ENCODE measurements around the gene DNAI7.
A peak's percentile ranks its signal among the peaks of the same experiment; 100 is the strongest.

Gene DNAI7

GRCh38 chr12:25182765-25183164 is 12.2 kb downstream of the DNAI7 start:
- Histone ChIP-seq H3K9ac (ENCODE audit: low read length) (no peak overlapping the region), H3K36me3 (ENCODE audit: control insufficient read depth, insufficient read depth, low read length, severe bottlenecking) (no peaks in the 10 kb centered on the region), H3K4me3 (ENCODE audit: low read length) (no peak overlapping the region), H3K9me3 (ENCODE audit: control insufficient read depth, low read length) (peaks cover 11% of the 10 kb centered on the region), H3K27me3 (replicated peaks; ENCODE audit: control insufficient read depth, insufficient read depth, low read length) (no peaks in the 10 kb centered on the region), H3K4me1 (ENCODE audit: control insufficient read depth, insufficient read depth, low read length) (peaks cover 4% of the 10 kb centered on the region)
- DNase-seq (ENCODE audit: low read depth): no peak

DNA sequence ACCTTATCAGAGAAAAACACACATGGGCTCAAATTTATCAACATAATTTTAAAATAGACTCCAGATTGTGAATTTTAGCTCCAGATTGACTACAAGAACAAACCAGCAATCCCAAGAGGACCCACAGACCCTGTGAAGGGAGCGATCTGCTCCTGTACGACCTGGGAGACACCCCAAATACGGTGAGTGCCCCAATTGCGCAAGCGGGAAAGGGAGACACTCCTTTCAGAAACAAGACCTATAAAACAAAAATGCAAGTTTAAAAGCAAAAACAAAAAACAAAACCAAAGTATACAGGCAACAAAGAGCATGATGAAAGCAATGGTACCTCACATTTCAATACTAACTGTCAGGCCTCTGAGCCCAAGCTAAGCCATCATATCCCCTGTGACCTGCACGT is 32.1 kb downstream of the DNAI7 start:
- no peak for DNase-seq (ENCODE audit: low read depth)
- Histone ChIP-seq H3K36me3 (ENCODE audit: control insufficient read depth, insufficient read depth, low read length, severe bottlenecking) (no peaks in the 10 kb centered on the region), H3K4me3 (ENCODE audit: low read length) (no peak overlapping the region), H3K9me3 (ENCODE audit: control insufficient read depth, low read length) (no peaks in the 10 kb centered on the region), H3K4me1 (ENCODE audit: control insufficient read depth, insufficient read depth, low read length) (no peaks in the 10 kb centered on the region), H3K9ac (ENCODE audit: low read length) (no peak overlapping the region), H3K27me3 (replicated peaks; ENCODE audit: control insufficient read depth, insufficient read depth, low read length) (no peaks in the 10 kb centered on the region)

DNA sequence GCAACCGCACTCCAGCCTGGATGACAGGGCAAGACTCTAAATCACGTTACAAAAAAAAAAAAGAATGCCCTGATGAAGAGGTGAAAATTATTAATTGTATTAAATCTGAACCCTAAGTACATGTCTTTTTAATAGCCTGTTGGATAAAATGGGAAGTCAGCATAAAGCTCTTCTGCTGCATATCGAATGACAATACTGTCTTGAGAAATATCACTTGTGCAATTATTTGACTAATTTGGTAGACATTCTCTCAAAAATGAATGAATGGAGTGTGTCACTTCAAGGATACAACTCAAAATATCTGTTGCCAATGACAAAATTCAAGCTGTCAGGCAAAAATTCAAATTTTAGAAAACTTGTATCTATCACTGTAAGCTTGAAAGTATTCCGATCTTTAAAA is 38.9 kb downstream of the DNAI7 start:
- no peak overlapping the region for H3K9ac ChIP-seq (ENCODE audit: low read length)
- H3K4me1 ChIP-seq (ENCODE audit: control insufficient read depth, insufficient read depth, low read length): peaks cover 15% of the 10 kb centered on the region
- no peak overlapping the region for H3K4me3 ChIP-seq (ENCODE audit: low read length)
- no peaks in the 10 kb centered on the region for H3K27me3 ChIP-seq (replicated peaks; ENCODE audit: control insufficient read depth, insufficient read depth, low read length)
- no peaks in the 10 kb centered on the region for H3K9me3 ChIP-seq (ENCODE audit: control insufficient read depth, low read length)
- DNase-seq (ENCODE audit: low read depth): peak; percentile 14
- H3K36me3 ChIP-seq (ENCODE audit: control insufficient read depth, insufficient read depth, low read length, severe bottlenecking): no peaks in the 10 kb centered on the region

GRCh38 chr12:25155022-25155576 is 39.9 kb downstream of the DNAI7 start:
- Histone ChIP-seq H3K36me3 (ENCODE audit: control insufficient read depth, insufficient read depth, low read length, severe bottlenecking) (no peaks in the 10 kb centered on the region), H3K9me3 (ENCODE audit: control insufficient read depth, low read length) (no peaks in the 10 kb centered on the region), H3K9ac (ENCODE audit: low read length) (no peak overlapping the region), H3K4me3 (ENCODE audit: low read length) (no peak overlapping the region), H3K4me1 (ENCODE audit: control insufficient read depth, insufficient read depth, low read length) (peaks cover 15% of the 10 kb centered on the region), H3K27me3 (replicated peaks; ENCODE audit: control insufficient read depth, insufficient read depth, low read length) (no peaks in the 10 kb centered on the region)
- DNase-seq (ENCODE audit: low read depth): peak; percentile 84

DNA sequence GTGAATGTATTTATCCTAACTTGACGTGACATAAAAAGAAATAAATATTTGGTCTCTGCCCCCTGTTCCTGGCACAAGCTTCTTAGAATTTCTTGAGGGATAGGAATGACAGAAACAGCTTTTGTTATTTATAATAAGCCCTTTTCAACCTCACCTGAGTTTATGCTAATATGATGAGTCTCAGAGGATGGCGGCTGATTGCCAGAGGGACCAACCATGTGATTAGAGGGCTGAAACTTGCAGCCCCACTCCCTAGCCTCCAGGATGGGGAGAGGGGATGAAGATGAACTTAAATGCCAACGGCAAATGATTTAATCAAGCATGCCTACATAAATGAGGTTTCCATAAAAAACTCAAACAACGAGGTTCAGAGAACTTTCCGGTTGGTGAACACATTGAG is 42.9 kb downstream of the DNAI7 start:
- no peak overlapping the region for H3K4me3 ChIP-seq (ENCODE audit: low read length)
- no peaks in the 10 kb centered on the region for H3K9me3 ChIP-seq (ENCODE audit: control insufficient read depth, low read length)
- peaks cover 15% of the 10 kb centered on the region for H3K4me1 ChIP-seq (ENCODE audit: control insufficient read depth, insufficient read depth, low read length)
- H3K27me3 ChIP-seq (replicated peaks; ENCODE audit: control insufficient read depth, insufficient read depth, low read length): no peaks in the 10 kb centered on the region
- no peak overlapping the region for H3K9ac ChIP-seq (ENCODE audit: low read length)
- no peak for DNase-seq (ENCODE audit: low read depth)
- no peaks in the 10 kb centered on the region for H3K36me3 ChIP-seq (ENCODE audit: control insufficient read depth, insufficient read depth, low read length, severe bottlenecking)

GRCh38 chr12:25151476-25151875 is 43.5 kb downstream of the DNAI7 start:
- H3K9ac ChIP-seq (ENCODE audit: low read length): no peak overlapping the region
- no peaks in the 10 kb centered on the region for H3K36me3 ChIP-seq (ENCODE audit: control insufficient read depth, insufficient read depth, low read length, severe bottlenecking)
- H3K4me1 ChIP-seq (ENCODE audit: control insufficient read depth, insufficient read depth, low read length): peaks cover 15% of the 10 kb centered on the region
- peak; percentile 94 for DNase-seq (ENCODE audit: low read depth)
- no peak overlapping the region for H3K4me3 ChIP-seq (ENCODE audit: low read length)
- no peaks in the 10 kb centered on the region for H3K9me3 ChIP-seq (ENCODE audit: control insufficient read depth, low read length)
- no peaks in the 10 kb centered on the region for H3K27me3 ChIP-seq (replicated peaks; ENCODE audit: control insufficient read depth, insufficient read depth, low read length)

GRCh38 chr12:25146686-25147085 is 48.3 kb downstream of the DNAI7 start:
- Histone ChIP-seq H3K9me3 (ENCODE audit: control insufficient read depth, low read length) (no peaks in the 10 kb centered on the region), H3K4me3 (ENCODE audit: low read length) (no peak overlapping the region), H3K27me3 (replicated peaks; ENCODE audit: control insufficient read depth, insufficient read depth, low read length) (no peaks in the 10 kb centered on the region), H3K36me3 (ENCODE audit: control insufficient read depth, insufficient read depth, low read length, severe bottlenecking) (no peaks in the 10 kb centered on the region), H3K4me1 (ENCODE audit: control insufficient read depth, insufficient read depth, low read length) (peaks cover 1% of the 10 kb centered on the region), H3K9ac (ENCODE audit: low read length) (no peak overlapping the region)
- DNase-seq (ENCODE audit: low read depth): no peak

GRCh38 chr12:25135531-25136154 is 59.3 kb downstream of the DNAI7 start:
- Histone ChIP-seq H3K36me3 (ENCODE audit: control insufficient read depth, insufficient read depth, low read length, severe bottlenecking) (no peaks in the 10 kb centered on the region), H3K9ac (ENCODE audit: low read length) (no peak overlapping the region), H3K4me3 (ENCODE audit: low read length) (no peak overlapping the region), H3K27me3 (replicated peaks; ENCODE audit: control insufficient read depth, insufficient read depth, low read length) (no peaks in the 10 kb centered on the region), H3K9me3 (ENCODE audit: control insufficient read depth, low read length) (peaks cover 3% of the 10 kb centered on the region), H3K4me1 (ENCODE audit: control insufficient read depth, insufficient read depth, low read length) (no peaks in the 10 kb centered on the region)
- no peak for DNase-seq (ENCODE audit: low read depth)

- Histone ChIP-seq H3K9ac (ENCODE audit: low read length) (no peak overlapping the region), H3K4me3 (ENCODE audit: low read length) (no peak overlapping the region), H3K27me3 (replicated peaks; ENCODE audit: control insufficient read depth, insufficient read depth, low read length) (no peaks in the 10 kb centered on the region), H3K4me1 (ENCODE audit: control insufficient read depth, insufficient read depth, low read length) (no peaks in the 10 kb centered on the region), H3K9me3 (ENCODE audit: control insufficient read depth, low read length) (no peaks in the 10 kb centered on the region), H3K36me3 (ENCODE audit: control insufficient read depth, insufficient read depth, low read length, severe bottlenecking) (no peaks in the 10 kb centered on the region)
- no peak for DNase-seq (ENCODE audit: low read depth)
These were observed 63.7 kb downstream of the DNAI7 start for GRCh38 chr12:25131270-25131669.

DNA sequence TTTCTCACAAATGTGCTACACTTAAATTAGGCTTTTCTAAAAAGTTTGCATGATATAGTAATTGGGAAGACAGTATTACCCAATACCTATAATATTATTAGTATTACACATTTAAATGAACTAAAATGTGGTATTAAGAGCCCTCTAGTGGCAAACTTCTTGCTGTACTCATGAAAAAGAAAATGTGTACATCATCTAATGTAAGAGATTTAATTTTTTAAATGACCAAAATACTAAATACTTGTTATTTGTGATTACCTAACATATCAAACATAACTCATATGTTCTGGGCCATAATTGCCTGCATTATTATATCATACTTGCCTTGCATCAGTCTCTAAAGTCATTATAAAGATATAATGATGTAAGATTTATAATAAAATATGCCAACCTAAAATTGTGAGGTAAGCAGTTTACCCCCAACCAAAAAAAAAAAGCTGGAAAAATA is 64.2 kb downstream of the DNAI7 start:
- no peaks in the 10 kb centered on the region for H3K9me3 ChIP-seq (ENCODE audit: control insufficient read depth, low read length)
- no peak overlapping the region for H3K9ac ChIP-seq (ENCODE audit: low read length)
- H3K36me3 ChIP-seq (ENCODE audit: control insufficient read depth, insufficient read depth, low read length, severe bottlenecking): no peaks in the 10 kb centered on the region
- no peaks in the 10 kb centered on the region for H3K27me3 ChIP-seq (replicated peaks; ENCODE audit: control insufficient read depth, insufficient read depth, low read length)
- H3K4me1 ChIP-seq (ENCODE audit: control insufficient read depth, insufficient read depth, low read length): no peaks in the 10 kb centered on the region
- H3K4me3 ChIP-seq (ENCODE audit: low read length): no peak overlapping the region
- DNase-seq (ENCODE audit: low read depth): peak; percentile 88

DNA sequence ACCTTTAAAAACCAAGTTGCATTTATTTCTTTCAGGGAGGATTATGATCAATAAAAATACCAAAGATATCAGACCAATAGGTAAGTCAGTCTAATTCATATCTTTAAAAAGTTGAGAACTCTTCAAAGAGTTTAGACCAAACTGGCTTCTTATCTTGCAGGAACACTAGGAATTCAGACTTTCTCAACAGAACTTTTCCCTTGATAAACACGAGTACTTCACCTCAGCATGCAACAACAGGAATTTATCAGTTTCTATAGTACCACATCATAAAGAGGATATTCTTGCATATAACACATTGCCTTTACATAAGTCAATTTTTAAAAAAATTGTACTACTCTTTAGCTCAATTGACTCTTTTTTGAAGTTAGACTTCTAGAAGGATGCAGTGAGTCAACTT is 68.2 kb downstream of the DNAI7 start:
- H3K27me3 ChIP-seq (replicated peaks; ENCODE audit: control insufficient read depth, insufficient read depth, low read length): no peaks in the 10 kb centered on the region
- no peaks in the 10 kb centered on the region for H3K9me3 ChIP-seq (ENCODE audit: control insufficient read depth, low read length)
- no peaks in the 10 kb centered on the region for H3K36me3 ChIP-seq (ENCODE audit: control insufficient read depth, insufficient read depth, low read length, severe bottlenecking)
- H3K9ac ChIP-seq (ENCODE audit: low read length): no peak overlapping the region
- H3K4me3 ChIP-seq (ENCODE audit: low read length): no peak overlapping the region
- no peak for DNase-seq (ENCODE audit: low read depth)
- no peaks in the 10 kb centered on the region for H3K4me1 ChIP-seq (ENCODE audit: control insufficient read depth, insufficient read depth, low read length)

DNA sequence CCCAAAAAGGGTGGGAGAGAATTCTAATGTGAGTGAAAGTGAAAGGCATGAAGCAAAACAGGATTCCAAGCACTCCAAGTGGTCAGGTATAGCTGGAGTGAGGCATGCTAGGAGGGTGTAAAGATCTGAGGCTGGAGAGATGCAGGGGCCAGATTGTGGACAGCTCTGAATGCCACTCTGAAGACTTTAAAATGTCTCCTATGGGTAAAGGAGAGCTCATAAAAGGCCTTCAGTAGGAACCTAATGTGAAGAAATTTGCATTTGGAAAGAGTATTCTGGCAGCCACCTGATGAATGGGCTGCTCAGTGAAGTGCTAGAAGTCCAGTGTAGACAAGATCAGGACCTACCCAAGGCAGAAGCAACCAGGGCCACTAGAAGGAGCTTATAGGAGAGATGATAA is 68.9 kb downstream of the DNAI7 start:
- no peaks in the 10 kb centered on the region for H3K36me3 ChIP-seq (ENCODE audit: control insufficient read depth, insufficient read depth, low read length, severe bottlenecking)
- no peak overlapping the region for H3K9ac ChIP-seq (ENCODE audit: low read length)
- DNase-seq (ENCODE audit: low read depth): no peak
- no peak overlapping the region for H3K4me3 ChIP-seq (ENCODE audit: low read length)
- H3K9me3 ChIP-seq (ENCODE audit: control insufficient read depth, low read length): no peaks in the 10 kb centered on the region
- H3K27me3 ChIP-seq (replicated peaks; ENCODE audit: control insufficient read depth, insufficient read depth, low read length): no peaks in the 10 kb centered on the region
- H3K4me1 ChIP-seq (ENCODE audit: control insufficient read depth, insufficient read depth, low read length): no peaks in the 10 kb centered on the region

Data from adipocyte (in vitro differentiated cells).